GM19395 (cell line): ENCODE results near the gene PRKCH.

Source experiments
- ATAC-seq: cut with Tn5 transposase; IDR thresholded peaks from one replicate; pipeline ENCODE4 v1.9.1; 2021; ENCODE audit warnings: mild to moderate bottlenecking, moderate library complexity; ENCODE audit not compliant: unreplicated experiment

PRKCH gene

DNA sequence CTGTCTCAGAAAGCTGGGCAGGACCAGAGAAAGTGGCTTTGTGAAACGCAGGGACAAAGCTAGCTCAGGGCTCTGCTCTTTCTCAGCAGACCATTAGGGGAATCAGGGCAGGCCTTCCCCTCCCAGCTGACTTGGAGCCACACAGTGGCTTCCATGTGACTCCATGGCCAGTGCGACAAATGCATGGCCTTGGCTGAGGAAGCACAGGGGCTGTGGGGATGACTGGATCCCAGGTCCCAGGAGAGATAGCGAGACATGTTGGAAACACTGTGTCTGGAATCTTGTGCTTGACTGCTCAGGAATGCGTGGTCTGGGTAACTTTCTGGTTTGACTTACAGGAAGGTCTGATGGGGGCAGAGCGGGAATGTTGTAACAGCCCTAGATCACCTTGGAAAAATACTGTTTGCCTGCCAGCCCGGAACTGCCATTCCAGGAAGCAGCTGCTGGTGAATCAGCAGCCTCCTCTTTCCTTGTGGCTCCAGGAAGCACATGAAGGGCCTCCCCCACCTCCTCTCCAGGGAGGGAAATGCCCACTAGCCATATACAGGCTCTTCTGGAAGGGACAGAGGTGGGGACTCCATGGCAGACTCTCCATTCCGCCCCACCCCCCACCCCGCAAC lies 240.4 kb downstream of the PRKCH start:
- no peak for ATAC-seq

- ATAC-seq: no peak
These were observed 241.2 kb downstream of the PRKCH start for GRCh38 chr14:61562321-61563161.

DNA sequence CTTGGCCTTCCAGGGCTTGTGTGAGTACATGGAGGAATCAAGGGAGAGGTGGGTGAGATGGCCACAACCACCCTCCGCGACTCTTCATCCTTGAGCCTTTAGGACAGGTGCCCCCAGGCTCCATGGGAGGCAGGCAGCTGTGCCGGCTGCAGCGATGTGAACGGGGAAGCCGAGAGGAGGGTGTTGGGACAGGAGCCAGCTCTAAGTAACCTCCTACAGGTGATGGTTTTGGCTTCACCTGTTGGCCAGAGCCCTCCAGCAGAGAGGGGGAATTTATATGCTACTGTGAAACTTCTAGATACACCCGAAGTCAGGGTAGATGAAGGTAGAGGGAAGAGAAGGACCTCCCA lies 241.8 kb downstream of the PRKCH start:
- no peak for ATAC-seq

DNA sequence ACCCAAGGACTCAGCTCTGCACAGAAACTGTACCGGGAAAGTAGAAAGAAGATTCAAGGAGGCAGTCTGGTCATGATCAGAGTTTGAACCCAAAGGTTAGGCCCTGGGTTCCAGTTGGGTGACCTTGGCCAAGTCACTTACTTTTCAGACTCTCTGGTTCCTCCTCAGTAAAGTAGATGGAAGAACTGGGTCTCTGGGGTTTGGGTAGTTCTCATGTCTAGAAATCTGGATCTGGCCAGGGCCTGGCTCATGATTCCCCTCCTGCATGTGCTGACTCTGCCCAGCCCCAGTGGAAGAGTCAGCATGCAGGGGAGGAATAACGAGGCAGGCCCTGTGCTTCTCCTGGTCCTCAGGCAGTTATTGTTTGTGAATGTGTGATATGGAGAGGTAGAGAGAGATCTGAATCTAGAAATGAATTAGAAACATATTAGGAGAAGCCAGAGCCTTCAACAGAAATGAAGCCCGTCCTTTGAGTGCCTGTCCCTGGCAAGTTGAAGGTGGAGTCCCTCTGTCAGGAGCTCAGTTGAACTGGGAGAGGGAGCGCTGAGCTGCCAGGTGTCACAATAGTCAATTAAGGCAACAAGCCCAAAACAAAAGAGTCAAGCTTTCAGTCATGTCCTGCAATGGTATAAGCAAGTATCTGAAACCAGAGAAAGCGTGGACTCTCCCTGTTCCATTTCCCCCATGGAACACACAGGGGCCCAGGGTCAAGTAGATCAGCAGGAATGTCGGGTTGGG lies 242.7 kb downstream of the PRKCH start:
- no peak for ATAC-seq

DNA sequence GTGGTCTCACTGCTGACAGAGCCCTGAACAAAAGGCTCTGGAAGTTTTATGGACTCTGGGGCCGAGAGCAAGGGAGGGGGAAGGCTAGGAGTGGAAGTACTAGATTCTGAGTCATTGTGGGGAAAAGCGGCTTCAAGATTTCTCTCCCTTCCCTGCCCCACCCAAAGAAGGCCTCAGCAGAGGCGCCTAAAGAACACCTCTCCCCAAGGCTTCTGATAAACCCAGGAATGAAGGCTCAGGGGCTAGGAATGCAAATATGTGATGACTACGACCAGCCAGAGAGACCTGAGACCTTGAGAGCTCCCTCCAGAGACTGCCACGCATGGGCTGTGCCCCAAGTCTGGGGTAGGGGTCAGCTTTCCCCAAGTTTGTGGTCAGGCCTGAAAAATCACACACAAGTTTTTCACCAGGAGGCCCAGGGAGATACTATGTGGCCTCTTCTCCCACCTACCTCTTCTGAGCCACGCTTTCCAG lies 243.3 kb downstream of the PRKCH start:
- ATAC-seq: no peak

DNA sequence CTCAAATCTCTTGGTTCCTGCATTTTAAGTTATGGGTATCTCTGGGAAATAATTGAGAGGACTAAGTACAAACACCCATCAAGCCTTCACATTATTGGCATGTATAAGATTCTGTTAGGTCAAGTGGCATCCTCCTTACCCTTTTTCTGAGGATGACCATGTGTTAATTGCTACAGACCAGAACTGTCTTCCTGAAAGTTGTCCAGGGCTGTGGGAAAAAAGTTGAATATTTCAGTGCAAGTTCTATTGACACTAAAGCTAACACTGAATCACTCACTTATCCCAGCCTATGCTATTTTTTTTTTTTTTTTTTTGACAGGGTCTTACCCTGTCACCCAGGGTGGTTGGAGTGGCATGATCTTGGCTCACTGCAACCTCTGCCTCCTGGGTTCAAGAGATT lies 243.8 kb downstream of the PRKCH start:
- ATAC-seq: no peak

GRCh38 chr14:61565836-61566536 lies 244.6 kb downstream of the PRKCH start:
- ATAC-seq: no peak

DNA sequence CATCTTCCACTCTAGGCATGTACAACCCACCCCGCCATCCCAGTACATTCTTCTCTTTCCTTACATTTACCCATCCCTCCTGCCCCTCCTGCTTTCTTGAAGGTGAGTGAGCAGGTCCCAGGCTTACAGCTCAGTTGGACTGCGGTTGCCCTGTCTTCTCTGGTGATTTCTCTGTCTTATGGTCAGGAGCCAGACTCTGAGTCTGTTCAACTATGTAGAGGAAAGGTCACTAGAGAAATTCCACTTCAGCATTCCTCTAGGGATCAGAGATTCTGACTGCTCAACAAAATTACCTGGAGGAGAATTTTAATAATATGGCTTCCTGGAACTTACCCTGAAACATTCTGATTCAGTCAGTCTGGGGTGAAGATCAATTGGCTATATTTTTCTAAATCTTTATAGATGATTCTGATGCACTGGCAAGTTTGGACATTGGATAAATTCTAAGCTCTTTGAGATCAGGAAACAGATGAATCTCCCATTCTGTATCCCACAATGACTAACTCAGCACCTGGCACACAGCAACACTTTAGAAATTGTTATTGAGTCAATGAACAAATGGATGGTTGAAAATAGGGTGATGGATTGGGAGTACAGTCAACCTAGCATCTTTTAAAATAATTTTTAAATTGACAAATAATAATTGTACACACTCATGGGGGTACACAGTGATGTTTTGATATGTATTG lies 245.3 kb downstream of the PRKCH start:
- no peak for ATAC-seq

GRCh38 chr14:61567838-61568571 lies 246.6 kb downstream of the PRKCH start:
- ATAC-seq: peak; percentile 18

GRCh38 chr14:61568572-61569011 lies 247.2 kb downstream of the PRKCH start:
- peak; percentile 84 for ATAC-seq

- ATAC-seq: no peak
These were observed 247.9 kb downstream of the PRKCH start for GRCh38 chr14:61569308-61569707.

GRCh38 chr14:61569812-61570548 lies 248.6 kb downstream of the PRKCH start:
- ATAC-seq: no peak

- ATAC-seq: no peak
These were observed 249.3 kb downstream of the PRKCH start for GRCh38 chr14:61570549-61571290.

- ATAC-seq: no peak
These were observed 250.5 kb downstream of the PRKCH start for GRCh38 chr14:61571917-61572316.

- ATAC-seq: no peak
These were observed 251.9 kb downstream of the PRKCH start for GRCh38 chr14:61573321-61573720.

- no peak for ATAC-seq
These were observed 252.6 kb downstream of the PRKCH start for GRCh38 chr14:61573748-61574513.

DNA sequence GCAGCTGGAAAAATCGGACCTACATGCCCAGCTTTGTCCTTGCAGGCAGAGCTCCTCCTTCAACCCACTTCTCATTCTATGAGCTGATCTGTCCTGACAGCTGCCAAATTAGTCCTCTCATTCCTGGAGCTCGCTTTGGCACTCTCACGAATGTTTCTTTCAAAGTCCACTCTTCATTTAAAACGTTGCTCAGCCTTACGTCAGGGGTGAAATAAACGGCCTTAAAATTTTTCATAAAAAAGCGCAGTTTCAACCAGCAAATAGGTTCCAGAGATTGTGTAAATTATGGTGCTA lies 253.1 kb downstream of the PRKCH start:
- ATAC-seq: no peak

DNA sequence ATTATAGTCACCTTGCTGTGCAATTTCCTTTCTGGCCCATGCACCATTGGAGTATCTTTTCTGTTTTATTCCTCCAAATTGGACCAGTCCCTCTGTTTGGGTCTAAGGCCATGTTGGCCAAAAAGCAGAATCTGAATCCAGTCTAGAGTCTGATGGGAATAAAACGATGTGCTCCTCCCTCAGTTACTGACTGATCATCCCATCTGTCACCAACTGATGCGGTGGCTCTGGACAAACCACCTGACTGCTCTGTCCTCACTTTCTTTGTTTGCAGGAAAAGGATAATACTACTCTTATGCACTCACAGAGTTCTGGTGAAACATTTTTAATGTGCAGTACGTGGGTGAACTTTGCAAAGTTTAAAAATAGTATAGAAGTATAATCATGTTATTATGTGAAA lies 253.7 kb downstream of the PRKCH start:
- ATAC-seq: no peak
